ENCODE measurements around the gene KCNIP1.

Gene KCNIP1

DNA sequence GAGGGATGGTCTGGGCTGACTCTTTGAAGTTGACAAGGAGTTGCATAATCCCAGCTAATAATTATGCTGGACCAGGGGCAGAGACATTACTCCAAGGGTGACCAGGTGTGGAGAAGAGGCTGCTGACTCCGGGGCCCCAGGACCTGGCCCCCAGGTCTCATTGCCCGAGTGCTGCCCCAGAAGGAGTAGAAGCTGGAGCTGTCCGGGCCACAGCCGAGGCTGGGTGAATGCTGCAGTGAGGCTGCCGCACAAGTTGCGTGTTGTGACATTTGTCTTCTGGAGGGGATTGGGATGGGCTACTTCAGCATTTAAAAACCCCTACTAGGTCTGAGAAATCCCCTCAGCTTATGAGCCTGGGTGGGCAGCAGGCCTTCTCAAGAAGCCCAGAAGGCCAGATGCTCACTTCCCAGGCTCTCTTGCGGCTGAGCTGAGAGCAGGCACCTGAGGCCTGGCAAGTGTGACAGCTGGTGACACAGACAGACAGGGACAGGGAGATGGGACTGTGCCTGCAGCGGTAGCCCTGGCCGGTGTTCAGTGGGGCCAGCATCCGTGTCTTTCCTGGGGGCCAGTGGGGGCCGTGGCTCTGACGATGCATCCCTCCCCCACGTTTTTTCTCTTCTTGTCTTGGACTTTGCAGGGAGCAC is 122.8 kb downstream of the KCNIP1 start:
- no peak overlapping the region for H3K9ac ChIP-seq (ENCODE audit: low read depth, low read length)
- H3K4me3 ChIP-seq (ENCODE audit: low read length): no peak overlapping the region
- H3K36me3 ChIP-seq (ENCODE audit: insufficient read depth, low read depth, low read length): no peaks in the 10 kb centered on the region
- H3K27me3 ChIP-seq (ENCODE audit: insufficient read depth, low read length): no peaks in the 10 kb centered on the region
- H3K4me1 ChIP-seq (ENCODE audit: insufficient read depth, low read length): peaks cover 9% of the 10 kb centered on the region; the same call in 1 of the 2 replicates
- H3K27ac ChIP-seq (ENCODE audit: low read length): no peak overlapping the region
- no peaks in the 10 kb centered on the region for H3K9me3 ChIP-seq (ENCODE audit: insufficient read depth, low read depth, low read length)

- Histone ChIP-seq H3K4me1 (ENCODE audit: insufficient read depth, low read length) (peaks cover 9% of the 10 kb centered on the region; the same call in 1 of the 2 replicates), H3K9ac (ENCODE audit: low read depth, low read length) (no peak overlapping the region), H3K4me3 (ENCODE audit: low read length) (no peak overlapping the region), H3K36me3 (ENCODE audit: insufficient read depth, low read depth, low read length) (no peaks in the 10 kb centered on the region), H3K27ac (ENCODE audit: low read length) (no peak overlapping the region), H3K9me3 (ENCODE audit: insufficient read depth, low read depth, low read length) (no peaks in the 10 kb centered on the region), H3K27me3 (ENCODE audit: insufficient read depth, low read length) (no peaks in the 10 kb centered on the region)
Observed at GRCh38 chr5:170627271-170627670, 123.5 kb downstream of the KCNIP1 start.

- Histone ChIP-seq H3K27me3 (ENCODE audit: insufficient read depth, low read length) (no peaks in the 10 kb centered on the region), H3K4me1 (ENCODE audit: insufficient read depth, low read length) (peaks cover 9% of the 10 kb centered on the region; the same call in 1 of the 2 replicates), H3K27ac (ENCODE audit: low read length) (no peak overlapping the region), H3K9me3 (ENCODE audit: insufficient read depth, low read depth, low read length) (no peaks in the 10 kb centered on the region), H3K36me3 (ENCODE audit: insufficient read depth, low read depth, low read length) (no peaks in the 10 kb centered on the region), H3K4me3 (ENCODE audit: low read length) (no peak overlapping the region), H3K9ac (ENCODE audit: low read depth, low read length) (no peak overlapping the region)
Observed at GRCh38 chr5:170628028-170628427, 124.2 kb downstream of the KCNIP1 start.

DNA sequence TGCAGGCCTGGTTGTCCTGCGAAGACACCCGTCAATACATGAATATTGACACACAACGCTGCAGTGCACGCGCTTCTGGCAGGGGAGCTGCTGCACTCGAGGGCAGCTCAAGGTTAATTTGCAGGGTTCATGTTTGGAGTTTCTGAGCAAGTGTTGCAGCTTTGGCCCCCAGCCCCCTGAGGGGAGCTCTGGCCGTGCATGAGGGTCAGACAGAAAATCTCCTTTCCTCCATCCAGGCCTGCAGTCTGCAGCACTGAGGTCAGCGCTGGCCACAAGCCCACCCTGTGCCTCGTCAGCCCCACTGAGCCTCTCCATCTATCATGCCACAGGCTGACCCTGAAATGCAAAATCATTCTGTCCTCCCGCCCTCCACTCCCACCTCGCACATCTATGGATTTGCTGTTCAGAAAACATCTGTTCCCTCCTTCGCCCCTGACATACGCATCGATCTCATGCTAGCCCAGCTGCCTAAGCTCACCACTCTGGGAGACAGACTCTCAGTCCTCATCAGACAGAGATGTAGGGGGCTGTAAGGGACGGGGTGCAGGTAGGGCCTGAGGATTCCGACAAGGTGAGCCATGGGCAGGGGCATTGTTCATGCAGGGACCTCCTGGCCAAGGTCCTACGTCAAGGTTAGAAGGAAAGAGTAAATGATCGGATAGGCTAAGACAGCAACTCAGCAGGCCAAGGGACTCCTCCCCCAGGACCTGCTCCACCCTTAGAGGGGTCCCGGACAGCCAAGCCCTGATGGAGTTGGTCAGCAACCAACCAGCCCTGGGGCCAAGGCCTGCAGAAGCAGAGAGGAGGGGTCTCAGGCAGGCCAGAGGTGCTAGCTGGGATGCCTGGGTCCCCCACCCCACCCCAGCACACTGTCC is 125.1 kb downstream of the KCNIP1 start:
- no peak overlapping the region for H3K4me3 ChIP-seq (ENCODE audit: low read length)

GRCh38 chr5:170629566-170630175 is 125.9 kb downstream of the KCNIP1 start:
- H3K27me3 ChIP-seq (ENCODE audit: insufficient read depth, low read length): no peaks in the 10 kb centered on the region
- no peaks in the 10 kb centered on the region for H3K9me3 ChIP-seq (ENCODE audit: insufficient read depth, low read depth, low read length)
- H3K36me3 ChIP-seq (ENCODE audit: insufficient read depth, low read depth, low read length): no peaks in the 10 kb centered on the region
- no peak overlapping the region for H3K27ac ChIP-seq (ENCODE audit: low read length)
- H3K4me1 ChIP-seq (ENCODE audit: insufficient read depth, low read length): peaks cover 19% of the 10 kb centered on the region; the same call in 1 of the 2 replicates
- H3K9ac ChIP-seq (ENCODE audit: low read depth, low read length): no peak overlapping the region
- no peak overlapping the region for H3K4me3 ChIP-seq (ENCODE audit: low read length)

More for the DNA sequence above, 125.1 kb downstream of the KCNIP1 start:
- Histone ChIP-seq H3K27me3 (ENCODE audit: insufficient read depth, low read length) (no peaks in the 10 kb centered on the region), H3K9ac (ENCODE audit: low read depth, low read length) (no peak overlapping the region), H3K36me3 (ENCODE audit: insufficient read depth, low read depth, low read length) (no peaks in the 10 kb centered on the region), H3K27ac (ENCODE audit: low read length) (no peak overlapping the region), H3K4me1 (ENCODE audit: insufficient read depth, low read length) (peaks cover 12% of the 10 kb centered on the region; the same call in 1 of the 2 replicates), H3K9me3 (ENCODE audit: insufficient read depth, low read depth, low read length) (no peaks in the 10 kb centered on the region)

DNA sequence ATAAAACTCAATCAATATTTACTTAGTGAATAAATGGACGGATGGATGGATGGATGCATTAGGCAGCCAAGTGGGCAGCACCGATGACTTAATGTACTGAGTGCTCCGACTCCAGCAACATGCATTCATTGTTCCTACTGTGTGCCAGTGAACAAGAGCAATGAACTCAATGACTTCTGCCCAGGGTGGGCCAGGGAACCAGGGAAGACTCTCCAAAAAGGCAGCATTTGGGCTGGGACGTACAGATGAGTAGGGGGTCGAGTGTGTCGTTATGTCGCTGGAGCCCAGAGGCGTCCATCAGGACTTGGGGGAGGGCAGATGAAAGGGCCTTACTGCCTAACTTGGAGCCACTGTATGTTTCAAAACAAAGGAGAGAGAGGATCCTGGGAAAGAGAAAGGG is 126.4 kb downstream of the KCNIP1 start:
- H3K4me1 ChIP-seq (ENCODE audit: insufficient read depth, low read length): peaks cover 17% of the 10 kb centered on the region; the same call in 1 of the 2 replicates
- H3K36me3 ChIP-seq (ENCODE audit: insufficient read depth, low read depth, low read length): no peaks in the 10 kb centered on the region
- no peaks in the 10 kb centered on the region for H3K9me3 ChIP-seq (ENCODE audit: insufficient read depth, low read depth, low read length)

DNA sequence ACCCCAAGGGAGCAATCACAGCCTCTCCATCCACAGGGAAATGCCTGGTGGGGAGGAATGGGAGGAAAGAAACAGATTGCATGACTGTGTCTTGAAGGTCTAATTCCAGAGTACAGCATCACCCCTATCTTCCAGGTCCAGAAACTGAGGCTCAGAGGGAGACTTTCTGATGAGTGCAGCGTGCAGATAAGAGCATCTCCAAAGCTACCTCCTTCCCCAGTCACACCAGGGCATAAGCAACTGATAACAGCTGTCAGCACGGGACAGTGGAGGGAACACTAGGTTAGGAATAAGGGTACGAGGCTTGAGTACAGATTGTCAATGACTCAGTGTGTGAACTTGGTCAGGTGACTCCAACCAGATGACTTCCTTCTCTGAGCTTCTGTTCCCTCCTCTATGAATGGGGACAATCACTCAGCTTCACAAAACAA is 126.9 kb downstream of the KCNIP1 start:
- Histone ChIP-seq H3K4me1 (ENCODE audit: insufficient read depth, low read length) (peaks cover 12% of the 10 kb centered on the region; the same call in 1 of the 2 replicates), H3K36me3 (ENCODE audit: insufficient read depth, low read depth, low read length) (no peaks in the 10 kb centered on the region), H3K27ac (ENCODE audit: low read length) (no peak overlapping the region), H3K27me3 (ENCODE audit: insufficient read depth, low read length) (no peaks in the 10 kb centered on the region), H3K9ac (ENCODE audit: low read depth, low read length) (no peak overlapping the region), H3K4me3 (ENCODE audit: low read length) (no peak overlapping the region), H3K9me3 (ENCODE audit: insufficient read depth, low read depth, low read length) (no peaks in the 10 kb centered on the region)

More for the DNA sequence above, 126.4 kb downstream of the KCNIP1 start:
- H3K9ac ChIP-seq (ENCODE audit: low read depth, low read length): no peak overlapping the region
- no peak overlapping the region for H3K27ac ChIP-seq (ENCODE audit: low read length)
- no peak overlapping the region for H3K4me3 ChIP-seq (ENCODE audit: low read length)
- no peaks in the 10 kb centered on the region for H3K27me3 ChIP-seq (ENCODE audit: insufficient read depth, low read length)

DNA sequence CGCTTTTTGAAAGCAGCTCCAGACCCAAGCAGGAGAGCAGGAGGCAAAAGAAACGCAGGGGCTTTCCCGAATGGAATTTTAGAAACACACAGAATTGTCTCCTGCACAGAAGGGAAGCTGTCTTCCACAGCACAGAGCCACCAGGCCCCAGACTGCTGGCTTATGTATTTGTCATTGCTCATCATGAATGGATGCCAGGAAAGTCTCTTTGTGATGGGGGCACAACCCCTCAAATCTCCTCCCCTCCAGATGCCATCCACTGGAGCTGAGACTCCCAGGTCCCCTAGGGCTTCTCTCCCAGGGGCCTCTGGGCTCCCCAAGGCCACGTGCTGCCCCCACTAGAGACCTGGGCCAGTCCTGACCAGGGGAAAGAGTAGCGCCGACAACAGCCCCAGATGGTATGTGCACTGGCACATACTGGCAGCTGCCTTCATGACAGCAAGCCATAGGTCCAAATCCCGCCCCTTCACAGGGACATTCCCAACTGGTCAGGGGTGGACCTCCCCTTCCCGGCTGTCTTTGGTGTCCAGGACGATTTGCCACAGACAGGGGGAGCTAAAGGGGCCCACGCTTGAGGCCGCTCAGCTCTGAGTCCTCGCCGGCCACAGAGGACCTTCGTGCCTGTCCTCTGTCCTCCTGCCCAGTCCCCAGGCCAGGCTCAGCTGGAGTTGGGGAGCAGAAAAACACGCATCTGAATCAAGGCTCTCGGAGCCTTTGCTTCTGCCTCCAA is 127.8 kb downstream of the KCNIP1 start:
- no peak overlapping the region for H3K27ac ChIP-seq (ENCODE audit: low read length)
- H3K27me3 ChIP-seq (ENCODE audit: insufficient read depth, low read length): no peaks in the 10 kb centered on the region
- H3K4me3 ChIP-seq (ENCODE audit: low read length): peak overlapping the region; percentile 31; the same call in 1 of the 2 replicates
- H3K9ac ChIP-seq (ENCODE audit: low read depth, low read length): no peak overlapping the region
- no peaks in the 10 kb centered on the region for H3K36me3 ChIP-seq (ENCODE audit: insufficient read depth, low read depth, low read length)
- H3K9me3 ChIP-seq (ENCODE audit: insufficient read depth, low read depth, low read length): no peaks in the 10 kb centered on the region
- H3K4me1 ChIP-seq (ENCODE audit: insufficient read depth, low read length): peaks cover 10% of the 10 kb centered on the region; the same call in 1 of the 2 replicates

DNA sequence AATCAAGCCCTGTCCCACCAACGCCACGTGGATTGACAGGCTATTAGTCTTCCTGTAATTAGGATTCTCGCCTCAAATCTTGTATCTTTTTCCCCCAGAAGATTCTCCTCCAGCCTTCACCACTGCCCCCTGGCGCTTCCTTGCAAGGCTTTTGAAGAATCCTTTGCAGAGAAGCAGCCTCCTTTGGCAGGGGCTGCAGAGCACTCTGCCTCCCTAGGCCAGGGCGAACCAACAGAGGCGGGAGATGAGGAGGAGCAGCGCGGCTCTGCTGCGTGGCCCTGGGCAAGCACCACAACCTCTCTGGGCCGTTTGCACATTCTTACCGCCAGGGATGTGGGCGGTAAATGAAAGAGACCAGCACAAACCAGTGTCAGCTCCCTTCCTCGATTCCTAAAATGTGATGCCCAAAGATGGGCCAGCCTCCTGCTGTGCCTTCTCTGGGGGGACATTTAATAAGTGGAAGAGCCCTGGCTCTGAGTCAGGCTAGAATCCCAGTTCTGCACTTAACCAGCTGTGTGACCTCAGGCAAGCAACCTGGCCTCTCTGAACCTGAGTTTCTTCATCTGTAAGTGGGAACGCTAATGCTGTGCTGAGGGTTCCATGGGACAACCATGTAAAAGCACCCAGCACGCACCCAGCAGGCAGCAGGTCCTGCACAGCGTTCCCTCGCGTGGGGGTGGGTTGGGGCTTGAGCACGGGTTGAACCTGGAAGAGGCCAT is 128.6 kb downstream of the KCNIP1 start:
- H3K9ac ChIP-seq (ENCODE audit: low read depth, low read length): no peak overlapping the region

GRCh38 chr5:170632985-170633234 is 129.1 kb downstream of the KCNIP1 start:
- Histone ChIP-seq H3K36me3 (ENCODE audit: insufficient read depth, low read depth, low read length) (no peaks in the 10 kb centered on the region), H3K4me1 (ENCODE audit: insufficient read depth, low read length) (peaks cover 10% of the 10 kb centered on the region; the same call in 1 of the 2 replicates), H3K4me3 (ENCODE audit: low read length) (peak overlapping the region; percentile 74), H3K9ac (ENCODE audit: low read depth, low read length) (peak overlapping the region; percentile 79; the same call in 1 of the 2 replicates), H3K9me3 (ENCODE audit: insufficient read depth, low read depth, low read length) (no peaks in the 10 kb centered on the region), H3K27ac (ENCODE audit: low read length) (no peak overlapping the region), H3K27me3 (ENCODE audit: insufficient read depth, low read length) (no peaks in the 10 kb centered on the region)

More for the DNA sequence above, 128.6 kb downstream of the KCNIP1 start:
- peak overlapping the region; percentile 74 for H3K4me3 ChIP-seq (ENCODE audit: low read length)
- no peak overlapping the region for H3K27ac ChIP-seq (ENCODE audit: low read length)
- H3K9me3 ChIP-seq (ENCODE audit: insufficient read depth, low read depth, low read length): no peaks in the 10 kb centered on the region
- H3K27me3 ChIP-seq (ENCODE audit: insufficient read depth, low read length): no peaks in the 10 kb centered on the region
- H3K4me1 ChIP-seq (ENCODE audit: insufficient read depth, low read length): peaks cover 10% of the 10 kb centered on the region; the same call in 1 of the 2 replicates
- no peaks in the 10 kb centered on the region for H3K36me3 ChIP-seq (ENCODE audit: insufficient read depth, low read depth, low read length)
